ENCODE measurements around the gene NSUN2. TPM values are rescaled to one million over a fixed set of nuclear protein-coding genes. Genes with fewer than 3 reads are reported as not detected.

The NSUN2 gene
- total RNA-seq, 1 donor from 2014 or later, result 34.4 TPM

DNA sequence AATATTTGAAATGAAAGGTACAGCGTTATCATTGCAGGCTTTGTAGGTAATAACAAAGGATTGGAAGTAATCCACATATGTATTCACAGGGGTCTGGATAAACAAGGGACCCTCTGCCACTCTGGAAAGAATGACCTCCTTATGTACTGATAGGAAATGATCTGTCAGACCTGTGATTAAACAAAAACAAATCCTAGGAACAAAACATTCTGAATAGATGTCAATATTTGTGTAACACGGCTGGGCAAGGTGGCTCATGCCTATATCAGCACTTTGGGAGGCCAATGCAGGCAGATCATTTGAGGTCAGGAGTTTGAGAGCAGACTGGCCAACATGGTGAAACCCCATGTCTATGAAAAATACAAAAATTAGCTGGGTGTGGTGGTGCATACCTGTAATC is 42.3 kb downstream of the NSUN2 start:
- intact Hi-C loops (cut with micrococcal nuclease), result no loop called here
- H3K27me3 ChIP-seq (ENCODE audit: low read depth), result peaks cover 4% of the 10 kb centered on the region
- no peaks in the 10 kb centered on the region for H3K4me1 ChIP-seq
- no peak overlapping the region for H3K27ac ChIP-seq (replicated peaks)
- no peaks in the 10 kb centered on the region for H3K36me3 ChIP-seq
- no peak for TF ChIP-seq CTCF (IDR thresholded peaks at IDR 0.05; ENCODE audit: borderline replicate concordance)
- DNase-seq, result no peak
- H3K9me3 ChIP-seq (replicated peaks), result peaks cover 5% of the 10 kb centered on the region
- no peak overlapping the region for H3K4me3 ChIP-seq

- no peak for DNase-seq
- TF ChIP-seq CTCF (IDR thresholded peaks at IDR 0.05; ENCODE audit: borderline replicate concordance), result no peak
- Histone ChIP-seq H3K27me3 (ENCODE audit: low read depth) (peaks cover 29% of the 10 kb centered on the region), H3K4me3 (no peak overlapping the region), H3K27ac (replicated peaks) (no peak overlapping the region), H3K9me3 (replicated peaks) (peaks cover 5% of the 10 kb centered on the region), H3K36me3 (no peaks in the 10 kb centered on the region), H3K4me1 (peaks cover 9% of the 10 kb centered on the region)
- intact Hi-C loops (cut with micrococcal nuclease), result no loop called here
Measured at GRCh38 chr5:6587171-6587570, 45.7 kb downstream of the NSUN2 start.

GRCh38 chr5:6586647-6587042 is 46.2 kb downstream of the NSUN2 start:
- no peak overlapping the region for H3K4me3 ChIP-seq
- no peak overlapping the region for H3K27ac ChIP-seq (replicated peaks)
- no peaks in the 10 kb centered on the region for H3K36me3 ChIP-seq
- intact Hi-C loops (cut with micrococcal nuclease), result no loop called here
- DNase-seq, result no peak
- peaks cover 32% of the 10 kb centered on the region for H3K27me3 ChIP-seq (ENCODE audit: low read depth)
- TF ChIP-seq CTCF (IDR thresholded peaks at IDR 0.05; ENCODE audit: borderline replicate concordance), result no peak
- peaks cover 5% of the 10 kb centered on the region for H3K9me3 ChIP-seq (replicated peaks)
- H3K4me1 ChIP-seq, result peaks cover 9% of the 10 kb centered on the region

GRCh38 chr5:6585939-6586646 is 46.8 kb downstream of the NSUN2 start:
- TF ChIP-seq CTCF (IDR thresholded peaks at IDR 0.05; ENCODE audit: borderline replicate concordance), result no peak
- peaks cover 9% of the 10 kb centered on the region for H3K4me1 ChIP-seq
- no peak overlapping the region for H3K27ac ChIP-seq (replicated peaks)
- H3K36me3 ChIP-seq, result no peaks in the 10 kb centered on the region
- peaks cover 37% of the 10 kb centered on the region for H3K27me3 ChIP-seq (ENCODE audit: low read depth)
- H3K4me3 ChIP-seq, result no peak overlapping the region
- peaks cover 5% of the 10 kb centered on the region for H3K9me3 ChIP-seq (replicated peaks)
- intact Hi-C loops (cut with micrococcal nuclease), result no loop called here
- DNase-seq, result no peak

GRCh38 chr5:6585168-6585567 is 47.7 kb downstream of the NSUN2 start:
- Histone ChIP-seq H3K4me3 (no peak overlapping the region), H3K4me1 (peaks cover 9% of the 10 kb centered on the region), H3K27ac (replicated peaks) (no peak overlapping the region), H3K36me3 (no peaks in the 10 kb centered on the region), H3K27me3 (ENCODE audit: low read depth) (peaks cover 44% of the 10 kb centered on the region), H3K9me3 (replicated peaks) (peaks cover 5% of the 10 kb centered on the region)
- intact Hi-C loops (cut with micrococcal nuclease), result no loop called here
- TF ChIP-seq CTCF (IDR thresholded peaks at IDR 0.05; ENCODE audit: borderline replicate concordance), result no peak
- DNase-seq, result no peak

Data from left ventricle myocardium inferior (tissue), 1 donor.